Right lobe of liver (tissue), 4 donors: ENCODE measurements around the gene DSP.

Experiments
- CTCF ChIP-seq, 4 donors: fragments of 200-600 bp in 3 of 4; fragments of 450-650 bp in 1 of 4; IDR thresholded peaks; one replicate each; pipeline versions ENCODE4 v1.5.1 to v1.8.0; 2016 to 2022; ENCODE audit warnings: antibody characterized with exemption in 4 of 4, mild to moderate bottlenecking in 2 of 4
- POLR2A ChIP-seq: fragments of 450-650 bp; IDR thresholded peaks from one replicate; pipeline ENCODE4 v1.6.1; 2017; ENCODE audit warnings: antibody characterized with exemption, mild to moderate bottlenecking
- donor health status: DM: no; HTN: no; CAD: no.
- donor health status: DM: no; HTN: no; CAD: no.
- donor health status: DM: no; HTN: yes; CAD: no.

- TF ChIP-seq POLR2A = no peak
- no peak for TF ChIP-seq CTCF (IDR thresholded peaks at IDR 0.05)
Observed at GRCh38 chr6:7631466-7631865, 90.0 kb downstream of the DSP start.
